Measurements from ENCODE around the gene DUSP23. TPM values are rescaled to one million over a fixed set of nuclear protein-coding genes. Genes with fewer than 3 reads are reported as not detected.

Gene DUSP23
- total RNA-seq, 1 experiment from 2014 or later = 35.8 TPM

- TF ChIP-seq POLR2AphosphoS5 (IDR thresholded peaks at IDR 0.05; ENCODE audit: low read depth, low read length) (no peak), CEBPB (IDR thresholded peaks at IDR 0.05; ENCODE audit: low read depth) (no peak), YY1 (IDR thresholded peaks at IDR 0.05; ENCODE audit: extremely low read depth, insufficient replicate concordance, low read depth, low read length) (no peak)
- Histone ChIP-seq H3K9me2 (ENCODE audit: insufficient read depth) (no peaks in the 10 kb centered on the region), H4K20me1 (ENCODE audit: insufficient read depth) (no peaks in the 10 kb centered on the region), H3K27me3 (ENCODE audit: insufficient read depth, low read length) (no peaks in the 10 kb centered on the region), H2AFZ (ENCODE audit: low read depth, low read length, poor library complexity, severe bottlenecking) (no peak overlapping the region), H3K4me2 (ENCODE audit: low read length) (no peak overlapping the region), H3K36me3 (ENCODE audit: control insufficient read depth in 1 of 2, insufficient read depth in 2 of 2, low read length in 2 of 2) (no peaks in the 10 kb centered on the region), H3K4me1 (ENCODE audit: control insufficient read depth in 1 of 2, insufficient read depth in 2 of 2, low read length in 2 of 2) (peaks cover 0 to 7% of the 10 kb centered on the region in 2 experiments; a peak in 1 of 4 replicates), H3K4me3 (replicated peaks in 1 of 2; ENCODE audit: low read depth in 1 of 2, low read length in 2 of 2) (no peak overlapping the region), H3K9me3 (ENCODE audit: control insufficient read depth in 1 of 2, insufficient read depth in 1 of 2, low read depth in 1 of 2, low read length in 2 of 2) (no peaks in the 10 kb centered on the region), H3K79me2 (ENCODE audit: insufficient read depth, low read length) (no peaks in the 10 kb centered on the region), H3K27ac (ENCODE audit: low read depth, low read length) (no peak overlapping the region), H3K9ac (ENCODE audit: low read length) (no peak overlapping the region)
- POLR2A ChIA-PET = no interaction called here
- CTCF ChIA-PET = interaction anchor here (1.1 to 4.4 kb wide), 5 partner anchors 14 to 62 kb away, joined by 3 to 20 read pairs (median 4); no protein-coding TSS in a partner anchor
- no TSS peak for BruUV-seq (replicated peaks)
- no peak for ATAC-seq
- RAD21 ChIA-PET (ENCODE audit: low non-redundant PET in 1 of 2, low total read pairs in 2 of 2, uncharacterized antibody in 2 of 2, unreplicated experiment in 2 of 2) = no interaction called here
- DNase-seq (ENCODE audit: low read depth, low spot score) = no peak
- intact Hi-C loops (cut with micrococcal nuclease) = no loop called here
Observed at GRCh38 chr1:159830722-159831121, 50.0 kb downstream of the DUSP23 start.

GRCh38 chr1:159831412-159832141 lies 50.8 kb downstream of the DUSP23 start:
- RAD21 ChIA-PET (ENCODE audit: low non-redundant PET in 1 of 2, low total read pairs in 2 of 2, uncharacterized antibody in 2 of 2, unreplicated experiment in 2 of 2) = no interaction called here
- Histone ChIP-seq H3K4me2 (ENCODE audit: low read length) (no peak overlapping the region), H3K27me3 (ENCODE audit: insufficient read depth, low read length) (no peaks in the 10 kb centered on the region), H3K79me2 (ENCODE audit: insufficient read depth, low read length) (no peaks in the 10 kb centered on the region), H2AFZ (ENCODE audit: low read depth, low read length, poor library complexity, severe bottlenecking) (no peak overlapping the region), H3K9me2 (ENCODE audit: insufficient read depth) (no peaks in the 10 kb centered on the region), H3K27ac (ENCODE audit: low read depth, low read length) (no peak overlapping the region), H4K20me1 (ENCODE audit: insufficient read depth) (no peaks in the 10 kb centered on the region), H3K4me1 (ENCODE audit: control insufficient read depth in 1 of 2, insufficient read depth in 2 of 2, low read length in 2 of 2) (peaks cover 0 to 12% of the 10 kb centered on the region in 2 experiments; a peak in 1 of 4 replicates), H3K9ac (ENCODE audit: low read length) (no peak overlapping the region), H3K36me3 (ENCODE audit: control insufficient read depth in 1 of 2, insufficient read depth in 2 of 2, low read length in 2 of 2) (no peaks in the 10 kb centered on the region), H3K9me3 (ENCODE audit: control insufficient read depth in 1 of 2, insufficient read depth in 1 of 2, low read depth in 1 of 2, low read length in 2 of 2) (no peaks in the 10 kb centered on the region), H3K4me3 (replicated peaks in 1 of 2; ENCODE audit: low read depth in 1 of 2, low read length in 2 of 2) (no peak overlapping the region)
- no TSS peak for BruUV-seq (replicated peaks)
- CTCF ChIA-PET = interaction anchor here (0.9 to 1.6 kb wide), 3 partner anchors 33 to 61 kb away, joined by 3 to 4 read pairs (median 3); no protein-coding TSS in a partner anchor
- POLR2A ChIA-PET = no interaction called here
- TF ChIP-seq ZNF274 (IDR thresholded peaks at IDR 0.05; ENCODE audit: low read depth, low read length) (no peak), SP1 (IDR thresholded peaks at IDR 0.05; ENCODE audit: low read depth) (no peak), SRF (IDR thresholded peaks at IDR 0.05; ENCODE audit: low read depth) (no peak), RAD21 (IDR thresholded peaks at IDR 0.05; ENCODE audit: low read depth) (no peak), EGR1 (IDR thresholded peaks at IDR 0.05; ENCODE audit: low read depth) (no peak), POLR2AphosphoS5 (IDR thresholded peaks at IDR 0.05; ENCODE audit: low read depth, low read length) (no peak), JUND (IDR thresholded peaks at IDR 0.05) (no peak), CEBPB (IDR thresholded peaks at IDR 0.05; ENCODE audit: low read depth) (no peak)
- TF ChIP-seq, protein P1, sequence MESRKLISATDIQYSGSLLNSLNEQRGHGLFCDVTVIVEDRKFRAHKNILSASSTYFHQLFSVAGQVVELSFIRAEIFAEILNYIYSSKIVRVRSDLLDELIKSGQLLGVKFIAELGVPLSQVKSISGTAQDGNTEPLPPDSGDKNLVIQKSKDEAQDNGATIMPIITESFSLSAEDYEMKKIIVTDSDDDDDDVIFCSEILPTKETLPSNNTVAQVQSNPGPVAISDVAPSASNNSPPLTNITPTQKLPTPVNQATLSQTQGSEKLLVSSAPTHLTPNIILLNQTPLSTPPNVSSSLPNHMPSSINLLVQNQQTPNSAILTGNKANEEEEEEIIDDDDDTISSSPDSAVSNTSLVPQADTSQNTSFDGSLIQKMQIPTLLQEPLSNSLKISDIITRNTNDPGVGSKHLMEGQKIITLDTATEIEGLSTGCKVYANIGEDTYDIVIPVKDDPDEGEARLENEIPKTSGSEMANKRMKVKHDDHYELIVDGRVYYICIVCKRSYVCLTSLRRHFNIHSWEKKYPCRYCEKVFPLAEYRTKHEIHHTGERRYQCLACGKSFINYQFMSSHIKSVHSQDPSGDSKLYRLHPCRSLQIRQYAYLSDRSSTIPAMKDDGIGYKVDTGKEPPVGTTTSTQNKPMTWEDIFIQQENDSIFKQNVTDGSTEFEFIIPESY (IDR thresholded peaks at IDR 0.05; ENCODE audit: extremely low read depth, insufficient replicate concordance, low read length) = no peak
- no peak for ATAC-seq
- intact Hi-C loops (cut with micrococcal nuclease) = no loop called here
- DNase-seq (ENCODE audit: low read depth, low spot score) = no peak
